GM21825 (cell line): ENCODE results near the gene TNC.
"Not testable (repeated sequence)": the region's sequence is repeated elsewhere in the genome, so short reads cannot be mapped to it uniquely, and the experiment has no call there.

ENCODE experiments used
- ATAC-seq: cut with Tn5 transposase; IDR thresholded peaks from one replicate; pipeline ENCODE4 v1.9.1; 2021; ENCODE audit warnings: mild to moderate bottlenecking, moderate library complexity; ENCODE audit not compliant: unreplicated experiment

TNC gene

GRCh38 chr9:115135821-115136778 is 18.1 kb upstream of the TNC start:
- ATAC-seq: no peak

GRCh38 chr9:115134941-115135340 is 17.0 kb upstream of the TNC start:
- ATAC-seq: no peak

DNA sequence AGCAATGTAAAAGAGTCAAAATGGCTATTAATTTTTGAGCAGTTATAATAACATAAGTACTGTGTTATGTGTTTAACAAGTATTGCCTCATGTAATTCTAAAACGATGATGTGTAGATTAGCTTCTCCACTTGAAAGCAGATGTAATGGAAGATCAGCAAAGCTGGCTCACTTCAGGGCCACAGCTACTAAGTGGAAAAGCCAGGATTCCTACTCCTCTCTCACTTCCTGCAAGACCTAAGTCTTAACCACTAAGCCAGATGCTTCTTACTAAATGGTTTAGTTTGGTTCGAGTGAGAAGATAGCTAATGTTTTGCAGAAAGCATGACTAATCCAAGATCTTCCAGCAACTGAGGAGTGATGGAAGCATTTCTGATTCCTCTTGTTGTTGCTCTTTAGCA is 15.7 kb upstream of the TNC start:
- ATAC-seq: no peak

- ATAC-seq: no peak
These were observed 14.7 kb upstream of the TNC start for GRCh38 chr9:115132648-115133047.

GRCh38 chr9:115130176-115130575 is 12.2 kb upstream of the TNC start:
- no peak for ATAC-seq

DNA sequence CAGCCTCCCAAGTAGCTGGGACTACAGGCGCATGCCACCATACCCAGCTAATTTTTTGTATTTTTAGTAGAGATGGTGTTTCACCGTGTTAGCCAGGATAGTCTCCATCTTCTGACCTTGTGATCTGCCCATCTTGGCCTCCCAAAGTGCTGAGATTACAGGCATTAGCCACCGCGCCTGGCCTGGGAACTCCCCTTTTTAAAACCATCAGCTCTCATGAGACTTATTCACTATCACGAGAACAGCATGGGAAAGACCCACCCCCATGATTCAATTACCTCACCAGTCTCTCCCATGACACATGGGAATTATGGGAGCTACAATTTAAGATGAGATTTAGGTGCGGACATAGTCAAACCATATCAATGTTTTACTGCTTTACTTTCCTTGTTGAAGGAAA is 10.8 kb upstream of the TNC start:
- ATAC-seq: not testable (repeated sequence)

- no peak for ATAC-seq
These were observed 9.3 kb upstream of the TNC start for GRCh38 chr9:115127191-115127817.

- no peak for ATAC-seq
These were observed 8.4 kb upstream of the TNC start for GRCh38 chr9:115126404-115126803.

GRCh38 chr9:115122937-115123336 is 5.0 kb upstream of the TNC start:
- no peak for ATAC-seq

DNA sequence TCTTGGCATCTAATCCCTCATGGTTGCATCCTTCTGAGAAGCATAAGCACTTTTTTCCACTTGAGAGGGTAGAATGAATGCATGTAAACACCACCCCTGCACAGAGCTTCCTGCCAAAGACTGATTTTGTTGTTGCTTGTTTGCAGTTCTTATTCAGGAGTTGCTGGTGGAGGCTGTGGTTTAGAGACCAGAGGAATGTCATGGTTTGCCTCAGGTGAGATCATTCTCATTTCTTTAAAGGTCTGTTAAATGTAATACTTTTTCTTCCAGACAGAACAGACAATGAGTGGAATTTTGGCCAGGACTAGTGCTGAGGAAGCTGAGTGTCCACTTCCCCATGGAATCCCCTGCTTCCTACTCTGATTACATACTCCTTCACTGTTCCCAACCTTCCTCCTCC is 3.2 kb upstream of the TNC start:
- no peak for ATAC-seq

DNA sequence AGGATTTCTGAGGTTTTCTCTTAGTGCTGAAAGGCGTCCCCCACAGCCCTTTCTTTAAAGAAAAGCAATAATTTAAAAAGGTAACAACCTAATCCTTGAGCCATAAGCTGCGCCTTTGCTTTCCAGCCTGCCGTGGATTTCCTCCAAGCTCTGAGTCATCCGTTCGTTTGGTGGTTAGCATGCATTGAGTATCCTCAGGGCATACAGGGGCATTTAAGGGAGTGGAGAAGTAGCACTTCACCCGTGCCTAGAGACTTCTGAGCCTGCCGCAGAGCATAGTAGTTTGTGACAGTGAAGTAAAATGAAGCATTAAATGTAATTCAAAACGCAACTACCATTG is 892 bp upstream of the TNC start:
- ATAC-seq: no peak

DNA sequence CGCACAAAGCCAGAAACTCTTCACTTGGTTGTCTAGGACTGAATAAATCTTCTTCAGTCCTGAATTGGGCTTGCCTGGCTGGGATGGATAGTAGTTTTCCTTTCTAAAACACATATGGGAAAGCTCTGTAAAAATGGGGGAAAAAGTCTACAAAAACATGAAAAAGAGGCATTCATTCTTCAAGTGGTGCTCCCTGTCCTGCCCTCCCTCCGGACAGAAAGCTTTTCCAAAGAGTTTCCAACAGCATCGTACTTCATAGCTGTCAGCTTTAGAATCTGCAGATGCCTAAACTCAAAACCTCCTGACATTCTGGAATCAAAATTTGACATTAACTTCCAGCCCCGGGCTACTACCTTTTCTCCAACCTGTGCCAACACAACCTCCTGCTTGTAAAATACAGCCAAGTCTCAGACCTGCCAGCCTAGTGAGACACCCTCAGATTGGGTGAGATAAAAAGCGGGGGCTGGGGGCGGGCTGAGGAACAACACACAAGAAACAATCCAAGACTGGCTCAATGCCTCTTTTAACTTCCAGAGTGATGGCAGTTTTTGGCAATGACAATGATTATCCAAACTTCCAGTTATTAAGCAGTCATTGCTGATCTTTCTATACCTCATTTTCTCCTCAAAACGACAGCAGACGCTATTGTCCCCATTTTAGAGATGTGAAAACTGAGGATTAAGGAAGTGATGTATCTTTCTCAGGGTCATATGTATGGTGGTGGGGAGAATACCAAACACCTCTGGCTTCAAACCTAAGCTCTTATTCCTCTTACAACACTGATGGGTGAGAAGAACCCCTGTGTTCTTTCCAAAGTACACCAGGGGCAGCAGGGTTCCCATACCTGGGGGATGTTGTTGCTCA is 1.3 kb downstream of the TNC start:
- ATAC-seq: no peak

GRCh38 chr9:115115924-115116323 is 2.0 kb downstream of the TNC start:
- no peak for ATAC-seq

DNA sequence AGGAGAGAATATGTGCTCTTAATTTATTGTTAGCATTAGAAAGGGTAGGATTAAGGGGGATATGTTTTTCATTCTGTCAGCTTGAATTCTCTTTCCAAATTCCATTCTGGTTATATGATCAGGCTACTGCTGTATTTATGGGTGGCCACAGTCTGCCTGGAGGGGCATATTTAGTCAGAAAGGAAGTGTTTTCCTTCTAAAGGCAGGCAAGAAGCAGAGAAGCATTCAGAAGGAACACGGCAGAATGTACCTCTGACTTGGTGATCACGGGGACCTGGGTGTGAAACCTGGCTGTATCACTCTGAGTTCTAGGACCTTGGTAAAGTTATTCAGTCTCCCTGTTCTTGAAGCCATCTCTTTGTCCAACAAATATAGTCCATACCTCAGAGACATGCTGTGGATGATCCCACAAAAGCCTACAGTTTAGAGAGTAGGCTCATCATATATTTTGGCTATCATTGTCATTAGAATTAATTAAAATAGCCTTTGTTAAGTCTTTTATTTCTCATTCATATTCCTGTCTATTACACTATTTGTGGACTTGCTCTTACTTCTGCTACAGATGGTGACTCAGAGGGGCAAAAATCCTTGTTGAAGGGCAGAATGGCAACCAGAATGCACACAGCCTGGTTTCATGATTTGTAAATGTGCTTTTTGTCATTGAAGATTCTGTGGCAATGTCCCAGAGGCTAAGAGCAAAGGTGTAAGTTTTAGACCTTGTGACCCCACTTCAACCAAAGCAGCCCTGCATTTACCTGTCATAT is 2.7 kb downstream of the TNC start:
- no peak for ATAC-seq

DNA sequence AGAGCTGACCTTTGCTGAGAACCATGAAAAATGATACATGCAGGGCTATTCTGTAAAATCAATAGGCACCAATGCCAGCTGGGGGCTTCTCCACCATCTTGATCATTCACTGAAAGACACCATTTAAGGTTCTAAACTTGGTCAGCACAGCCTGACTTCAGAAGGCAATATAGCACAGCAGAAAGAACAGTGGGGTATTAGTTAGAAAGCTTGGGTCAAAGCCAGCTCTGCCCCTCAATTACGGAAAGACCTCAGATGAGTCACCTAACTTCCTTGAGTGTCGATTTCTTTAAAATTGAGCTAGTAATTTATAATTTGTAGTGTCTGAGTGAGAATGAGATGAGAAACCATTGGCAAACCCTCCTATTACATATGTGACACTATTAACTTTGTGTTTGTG is 3.4 kb downstream of the TNC start:
- no peak for ATAC-seq

DNA sequence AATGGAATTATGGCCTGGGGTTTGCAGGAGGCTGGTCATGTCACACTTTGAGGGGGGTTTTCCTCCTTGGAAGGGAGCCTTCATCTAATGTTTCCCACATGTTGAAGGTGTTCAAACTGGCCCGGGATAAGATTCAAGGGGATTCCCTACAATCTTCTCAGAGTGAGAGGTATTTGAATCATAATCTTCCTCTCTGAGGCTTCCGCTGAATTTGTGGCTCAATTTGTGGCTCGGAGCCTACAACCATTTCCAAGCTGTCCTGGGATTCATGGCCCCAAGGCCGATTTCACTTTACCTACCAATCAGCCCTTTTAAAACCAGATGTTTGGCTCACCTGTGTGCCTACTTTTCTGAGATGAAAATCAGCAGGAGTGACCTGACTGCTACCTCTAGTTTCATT is 3.9 kb downstream of the TNC start:
- ATAC-seq: no peak

DNA sequence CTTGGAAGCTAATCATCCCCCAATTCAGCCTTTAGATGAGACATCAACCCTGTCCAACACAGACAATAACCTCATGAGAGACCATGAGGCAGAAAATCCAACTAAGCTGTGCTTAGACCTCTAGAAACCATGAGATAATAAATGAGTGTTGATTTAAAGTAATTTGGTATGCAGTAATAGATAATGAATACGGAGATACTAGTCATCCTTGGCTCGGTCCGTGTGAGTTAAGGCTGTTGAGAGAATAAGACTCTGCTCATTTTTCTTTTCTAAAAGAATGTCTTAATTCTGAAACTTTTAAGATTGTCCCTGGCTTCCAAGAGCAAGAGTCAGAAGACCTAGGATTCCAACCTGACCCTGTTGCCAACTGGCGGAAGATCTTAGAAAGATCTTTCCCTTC is 6.1 kb downstream of the TNC start:
- ATAC-seq: no peak

DNA sequence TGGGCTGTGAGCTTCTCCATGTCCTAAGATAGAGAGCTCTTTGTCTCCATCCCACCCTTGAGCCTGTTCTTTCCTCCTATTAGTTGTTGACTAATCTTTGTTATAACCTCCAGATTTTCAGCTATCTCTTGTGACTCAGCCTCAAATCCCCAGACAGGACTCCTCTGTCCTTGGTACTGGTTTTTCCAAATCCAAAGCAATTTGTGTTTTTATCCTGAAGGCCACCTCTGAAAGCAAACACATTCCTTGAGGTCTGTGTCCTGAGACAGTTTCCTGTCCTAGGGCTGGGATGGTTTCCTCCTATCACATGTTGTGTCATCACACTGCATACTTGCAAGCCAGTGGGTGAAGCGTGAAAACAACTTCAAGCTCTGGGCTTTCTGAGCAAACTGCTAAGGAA is 8.5 kb downstream of the TNC start:
- no peak for ATAC-seq

GRCh38 chr9:115107701-115108100 is 10.3 kb downstream of the TNC start:
- no peak for ATAC-seq

DNA sequence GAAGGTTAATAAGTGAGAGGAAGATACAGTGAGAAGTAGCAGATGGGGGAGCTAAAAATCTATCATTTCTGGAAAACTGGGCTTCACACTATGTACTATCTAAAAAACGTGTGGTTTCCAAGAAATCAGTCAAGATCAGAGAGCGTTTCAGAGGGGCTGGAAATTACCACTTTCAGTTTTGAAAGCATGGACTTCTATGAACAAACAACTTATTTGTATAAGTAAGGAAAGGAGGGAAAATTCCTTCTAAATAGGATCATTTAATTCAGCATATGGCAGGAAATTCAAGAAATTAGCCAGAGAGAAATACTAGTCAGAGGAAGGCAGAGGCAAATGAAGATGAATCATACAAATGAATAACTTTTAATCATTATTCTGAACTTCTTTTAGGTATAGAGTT is 11.3 kb downstream of the TNC start:
- no peak for ATAC-seq

DNA sequence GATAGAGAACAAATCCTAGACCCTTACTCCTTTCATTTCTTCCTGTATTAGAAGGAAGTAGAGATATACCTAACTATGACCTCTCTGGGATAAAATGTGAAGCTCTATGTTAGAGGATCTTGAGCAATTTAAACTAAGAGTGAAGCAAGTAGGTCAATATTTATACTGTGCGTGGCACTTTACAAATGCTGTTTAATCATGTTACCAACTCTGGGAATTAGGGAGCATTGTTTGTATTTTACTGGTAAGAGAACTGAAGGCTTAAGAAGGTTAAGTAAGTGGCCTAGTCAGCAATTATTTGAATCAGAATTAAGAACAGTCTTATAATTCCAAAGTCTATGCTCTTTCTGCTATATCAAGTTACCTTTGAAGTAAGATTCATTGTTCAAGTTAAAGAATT is 12.0 kb downstream of the TNC start:
- ATAC-seq: no peak
